Mammary epithelial cell (primary cell): ENCODE data around the gene CACNA1A.

ENCODE experiments used
- EZH2 ChIP-seq: IDR thresholded peaks from 2 replicates; pipeline ENCODE4 v1.6.1; 2012; ENCODE audit warnings: low read length, inconsistent platforms, borderline replicate concordance
- TF ChIP-seq, protein P1 (sequence below), 2 donors: IDR thresholded peaks in 1 of 2; conservative IDR thresholded peaks in 1 of 2; 2 replicates each; pipeline ENCODE4 v1.5.1; 2011 to 2012; ENCODE audit warnings: inconsistent platforms in 2 of 2, low read length in 2 of 2, mild to moderate bottlenecking in 2 of 2, control low read depth in 1 of 2, low read depth in 1 of 2; ENCODE audit not compliant: insufficient read depth in 1 of 2; ENCODE audit errors: extremely low read depth in 1 of 2

DNA sequence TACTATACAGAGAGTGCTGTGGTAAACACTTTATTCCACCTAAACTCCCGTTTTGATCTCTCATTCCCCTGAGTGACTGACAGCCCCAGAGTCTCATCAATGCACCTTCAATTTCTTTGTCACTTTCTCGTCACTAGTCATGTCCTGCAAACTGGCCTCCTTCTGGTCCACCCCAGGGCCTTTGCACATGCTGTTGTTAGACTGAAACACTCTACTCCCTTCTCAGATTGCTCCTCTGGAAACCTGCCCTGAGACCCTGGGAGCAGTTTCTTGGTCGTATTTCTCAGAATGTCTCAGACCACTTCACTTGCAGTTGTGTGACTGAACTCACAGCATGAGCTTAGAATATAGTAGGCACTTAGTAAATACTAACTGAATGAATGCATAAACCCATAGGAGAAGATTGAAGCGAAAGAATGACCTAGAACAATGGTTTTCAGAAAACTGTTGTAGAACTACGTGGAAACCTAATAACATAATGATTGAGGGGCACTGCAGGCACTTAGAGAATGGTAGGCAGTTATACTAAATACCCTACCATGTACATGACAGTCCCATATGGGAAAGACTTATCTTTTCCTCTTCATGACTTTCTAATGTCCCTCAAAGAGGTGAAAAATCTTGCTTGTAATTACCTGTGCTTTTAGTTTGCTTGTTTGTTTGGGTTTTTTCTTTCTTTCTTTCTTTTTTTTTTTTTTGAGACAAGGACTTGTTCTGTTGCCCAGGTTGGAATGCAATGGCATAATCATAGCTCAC lies 211.3 kb downstream of the CACNA1A start:
- TF ChIP-seq, protein P1, sequence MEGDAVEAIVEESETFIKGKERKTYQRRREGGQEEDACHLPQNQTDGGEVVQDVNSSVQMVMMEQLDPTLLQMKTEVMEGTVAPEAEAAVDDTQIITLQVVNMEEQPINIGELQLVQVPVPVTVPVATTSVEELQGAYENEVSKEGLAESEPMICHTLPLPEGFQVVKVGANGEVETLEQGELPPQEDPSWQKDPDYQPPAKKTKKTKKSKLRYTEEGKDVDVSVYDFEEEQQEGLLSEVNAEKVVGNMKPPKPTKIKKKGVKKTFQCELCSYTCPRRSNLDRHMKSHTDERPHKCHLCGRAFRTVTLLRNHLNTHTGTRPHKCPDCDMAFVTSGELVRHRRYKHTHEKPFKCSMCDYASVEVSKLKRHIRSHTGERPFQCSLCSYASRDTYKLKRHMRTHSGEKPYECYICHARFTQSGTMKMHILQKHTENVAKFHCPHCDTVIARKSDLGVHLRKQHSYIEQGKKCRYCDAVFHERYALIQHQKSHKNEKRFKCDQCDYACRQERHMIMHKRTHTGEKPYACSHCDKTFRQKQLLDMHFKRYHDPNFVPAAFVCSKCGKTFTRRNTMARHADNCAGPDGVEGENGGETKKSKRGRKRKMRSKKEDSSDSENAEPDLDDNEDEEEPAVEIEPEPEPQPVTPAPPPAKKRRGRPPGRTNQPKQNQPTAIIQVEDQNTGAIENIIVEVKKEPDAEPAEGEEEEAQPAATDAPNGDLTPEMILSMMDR (conservative IDR thresholded peaks at IDR 0.05 in 1 of 2, IDR thresholded peaks at IDR 0.05 in 1 of 2; ENCODE audit: extremely low read depth in 1 of 2, insufficient read depth in 1 of 2, low read depth in 1 of 2, low read length in 2 of 2): no peak
- no peak for TF ChIP-seq EZH2
